HG03139 (cell line): Measurements from ENCODE around the gene RHEBL1.
"Not testable (repeated sequence)": the region's sequence is repeated elsewhere in the genome, so short reads cannot be mapped to it uniquely, and the experiment has no call there.

Source experiments
- ATAC-seq: cut with Tn5 transposase; IDR thresholded peaks from one replicate; pipeline ENCODE4 v1.9.1; 2021; ENCODE audit not compliant: unreplicated experiment

The RHEBL1 gene

GRCh38 chr12:49089821-49090773, 20.3 kb upstream of the RHEBL1 start:
- ATAC-seq: no peak

DNA sequence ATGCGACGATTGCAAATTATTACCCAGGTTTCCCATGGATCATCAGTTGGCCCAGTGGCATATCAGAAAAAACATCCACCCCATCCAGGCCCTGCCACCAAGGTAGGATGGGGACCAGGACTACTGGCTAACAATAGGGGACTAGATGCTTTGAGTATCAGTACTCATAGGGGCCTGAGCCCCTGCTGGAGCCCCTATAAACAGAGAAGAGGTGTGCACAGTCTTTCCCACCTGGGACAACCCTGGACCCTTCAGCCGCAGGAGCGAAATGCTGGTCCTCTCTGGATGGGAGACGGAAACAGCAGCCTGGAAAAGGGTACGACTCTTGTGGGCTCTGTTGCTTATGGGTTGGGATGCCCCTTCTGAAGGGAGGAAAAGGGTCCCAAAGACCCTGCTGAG, 19.2 kb upstream of the RHEBL1 start:
- ATAC-seq: no peak

DNA sequence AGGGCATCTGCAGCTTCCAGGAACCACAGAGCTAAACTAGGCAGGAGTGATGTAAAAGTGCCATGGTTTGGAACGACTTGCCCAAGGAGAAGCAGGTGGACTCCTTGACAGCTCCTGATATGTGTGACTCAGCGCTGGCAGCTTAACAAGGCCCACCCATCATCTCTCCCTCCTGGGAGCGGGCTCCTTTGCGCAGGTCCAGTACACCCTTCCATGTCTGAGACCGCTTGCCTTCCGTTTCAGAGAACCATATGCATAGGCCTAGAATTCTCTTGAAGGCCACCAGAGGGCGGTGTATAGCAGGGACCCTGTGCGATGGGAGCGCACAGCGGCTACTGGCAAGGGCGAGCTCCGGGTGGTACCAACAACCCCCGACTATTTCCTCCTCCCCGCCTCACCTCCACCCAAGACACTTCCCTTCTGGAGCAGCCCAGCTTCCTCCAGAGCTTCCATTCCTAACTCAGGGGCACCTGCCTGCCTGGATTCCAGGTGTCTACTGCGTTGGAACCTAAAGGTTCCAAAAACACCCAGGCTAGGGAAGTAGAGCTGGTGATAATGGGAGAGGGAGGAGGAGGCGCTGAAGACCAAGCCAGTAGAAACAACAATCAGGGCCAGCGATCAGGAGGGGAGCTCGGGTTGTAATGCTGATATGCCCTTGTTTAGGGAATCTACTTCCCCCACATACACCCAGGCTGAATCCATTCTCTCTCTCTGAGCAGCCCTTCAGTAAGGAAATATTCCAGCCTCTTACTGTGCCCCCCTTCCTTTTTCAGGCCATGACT, 18.6 kb upstream of the RHEBL1 start:
- peak; percentile 78 for ATAC-seq

GRCh38 chr12:49086116-49086515, 16.3 kb upstream of the RHEBL1 start:
- ATAC-seq: no peak

GRCh38 chr12:49084438-49084837, 14.7 kb upstream of the RHEBL1 start:
- no peak for ATAC-seq

GRCh38 chr12:49079793-49080192, 10.0 kb upstream of the RHEBL1 start:
- no peak for ATAC-seq

- ATAC-seq: no peak
Observed at GRCh38 chr12:49070971-49071370, 1.2 kb upstream of the RHEBL1 start.

GRCh38 chr12:49068879-49069506, 786 bp downstream of the RHEBL1 start:
- ATAC-seq: no peak

DNA sequence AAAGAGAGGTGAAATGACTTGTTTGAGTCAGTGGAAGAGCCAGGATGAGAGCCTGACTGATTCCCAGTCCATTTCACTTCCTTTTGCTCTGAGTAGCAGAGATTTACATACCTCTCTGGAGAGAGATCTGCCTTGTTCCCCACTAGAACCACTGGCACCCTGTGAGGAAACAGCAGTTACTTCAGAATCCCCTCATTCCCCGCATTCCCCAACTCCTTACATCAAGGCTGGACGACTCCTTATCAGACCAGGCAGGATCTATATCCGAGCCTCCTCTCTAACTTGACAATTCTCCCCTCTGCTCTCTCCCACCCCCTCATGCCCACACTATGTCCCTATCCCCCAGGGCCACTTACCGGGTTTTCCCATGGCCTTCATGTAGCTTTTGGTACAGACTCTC, 3.7 kb downstream of the RHEBL1 start:
- no peak for ATAC-seq

DNA sequence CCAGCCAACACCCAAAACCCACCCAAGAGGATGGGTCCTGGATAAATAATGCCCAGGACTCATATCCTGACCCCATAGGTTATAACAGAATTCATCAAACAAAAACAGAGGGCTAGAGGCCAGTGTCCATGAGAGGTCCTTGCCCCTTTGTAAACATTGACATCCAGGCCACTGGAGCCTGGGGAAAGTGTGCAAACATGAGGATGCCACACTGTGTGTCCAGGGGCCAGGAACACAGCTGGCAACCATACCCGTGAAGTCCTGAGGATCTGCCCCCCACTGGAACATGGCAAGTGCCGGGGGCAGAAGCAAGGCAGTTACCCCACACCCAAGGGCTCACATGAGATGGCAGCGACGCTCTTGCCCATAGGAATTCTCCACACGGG, 5.0 kb downstream of the RHEBL1 start:
- ATAC-seq: no peak

- ATAC-seq: not testable (repeated sequence)
Observed at GRCh38 chr12:49061916-49062315, 7.9 kb downstream of the RHEBL1 start.

GRCh38 chr12:49061157-49061650, 8.6 kb downstream of the RHEBL1 start:
- ATAC-seq: no peak

GRCh38 chr12:49060237-49061156, 9.3 kb downstream of the RHEBL1 start, which contains the start of gene KMT2D:
KMT2D (minus strand) TSS chr12:49060794; CDS start chr12:49055324, 5,470 bp downstream.
- ATAC-seq: no peak

DNA sequence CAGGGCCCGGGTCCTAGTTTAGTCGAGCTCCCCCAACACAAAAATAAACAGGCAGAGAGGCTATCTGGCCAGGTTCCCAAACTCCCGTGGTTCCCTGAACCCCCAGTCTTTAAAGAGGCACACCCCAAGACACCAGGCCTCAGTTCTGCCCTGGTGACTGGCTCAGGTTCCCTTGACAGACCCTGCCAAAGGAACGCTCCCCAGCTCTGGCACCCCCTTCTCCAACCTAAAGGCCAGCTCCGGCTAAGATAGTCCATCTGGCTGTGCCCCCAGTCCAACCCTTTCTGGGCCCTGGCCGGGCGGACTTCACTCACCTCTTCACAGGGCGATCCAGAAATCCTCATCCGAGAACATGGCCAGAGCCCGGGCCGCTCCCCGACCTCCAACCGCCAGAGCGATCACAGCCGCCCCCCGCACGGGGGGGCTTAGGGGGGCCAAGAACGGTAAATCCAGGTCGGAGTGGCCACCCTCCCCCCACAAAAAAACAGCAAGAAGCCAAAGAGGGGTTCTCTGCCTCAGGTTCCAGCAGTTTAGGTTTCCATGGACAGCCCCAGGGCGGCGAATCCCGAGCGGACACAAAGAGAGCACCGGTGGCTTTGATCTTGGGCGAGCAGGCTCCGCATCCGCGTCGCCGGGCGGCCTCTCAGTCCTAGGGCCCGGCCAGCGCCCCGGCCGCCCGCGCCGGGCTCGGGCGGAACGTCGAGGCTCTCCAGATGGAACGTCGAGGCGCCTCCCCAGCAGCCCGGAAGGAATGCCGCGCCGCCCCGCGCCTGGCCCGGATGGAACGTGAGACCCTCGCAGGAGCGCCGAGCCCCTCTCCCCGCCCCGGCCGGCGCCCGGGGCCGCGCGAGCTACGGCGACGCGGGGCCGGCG, 10.2 kb downstream of the RHEBL1 start:
- ATAC-seq: no peak

DNA sequence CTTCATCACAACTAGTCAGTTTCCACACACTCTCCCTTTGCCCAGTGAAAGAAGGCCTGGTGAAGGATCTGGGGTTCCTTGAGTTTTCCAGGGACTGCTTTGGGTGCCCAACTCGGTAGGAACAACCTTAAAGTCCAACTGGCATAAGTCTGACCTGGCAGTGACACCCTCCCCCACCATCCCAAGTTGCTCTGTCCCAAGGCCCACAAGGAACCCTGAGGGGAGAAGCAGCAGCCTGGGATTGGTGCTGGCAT, 10.8 kb downstream of the RHEBL1 start:
- ATAC-seq: no peak

- no peak for ATAC-seq
Observed at GRCh38 chr12:49058366-49059044, 11.3 kb downstream of the RHEBL1 start.

DNA sequence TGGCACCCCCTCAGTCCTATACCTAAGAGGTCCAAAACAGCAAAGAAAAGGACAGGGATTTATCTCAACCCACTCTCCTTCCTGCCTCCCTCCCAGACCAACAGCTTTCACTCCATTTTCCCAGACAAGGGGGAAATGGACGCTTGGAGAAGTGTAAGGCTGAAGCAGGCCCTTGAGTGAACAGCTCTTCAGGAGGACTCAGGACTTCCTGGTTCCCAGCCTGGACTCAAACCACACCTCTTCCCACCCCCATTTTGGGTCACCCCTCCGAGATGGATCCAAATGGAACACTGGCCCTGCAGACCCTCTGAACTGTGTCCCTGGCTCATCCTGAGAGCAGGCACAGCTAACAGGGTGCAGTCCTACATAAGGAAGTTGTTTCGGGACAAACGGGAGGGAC, 11.9 kb downstream of the RHEBL1 start:
- ATAC-seq: no peak

- ATAC-seq: peak; percentile 59
Observed at GRCh38 chr12:49055978-49056754, 13.6 kb downstream of the RHEBL1 start.
